SK-N-SH treated with all-trans-retinoic acid at 6 μM for 48 hours (cell line): ENCODE measurements around the gene SLC66A1.

Experiments
- GLIS3 ChIP-seq: fragments of 250-450 bp; sonication (Bioruptor Pico); IDR thresholded peaks from 2 replicates; pipeline ENCODE4 v1.5.0; 2020; ENCODE audit warnings: mild to moderate bottlenecking, moderate library complexity
- TCF4 ChIP-seq: fragments of 250-450 bp; sonication (Bioruptor Pico); IDR thresholded peaks from 2 replicates; pipeline ENCODE4 v1.8.0; 2021; ENCODE audit warnings: mild to moderate bottlenecking, moderate library complexity, borderline replicate concordance
- ZNF565 ChIP-seq: fragments of 450-650 bp; formaldehyde crosslinking; conservative IDR thresholded peaks from 2 replicates; pipeline ENCODE4 v1.5.0; 2020; ENCODE audit warnings: low read depth, mild to moderate bottlenecking, moderate library complexity
- ZNF8 ChIP-seq: fragments of 450-650 bp; formaldehyde crosslinking; IDR thresholded peaks from 2 replicates; pipeline ENCODE4 v1.5.0; 2020; ENCODE audit warnings: mild to moderate bottlenecking, moderate library complexity
- TF ChIP-seq, protein P1 (sequence below): fragments of 250-450 bp; sonication (Bioruptor Pico); IDR thresholded peaks from 2 replicates; pipeline ENCODE4 v1.8.0; 2021; ENCODE audit warnings: low read depth, mild to moderate bottlenecking, moderate library complexity, borderline replicate concordance
- TF ChIP-seq, protein P2 (sequence below): fragments of 250-450 bp; sonication (Bioruptor Pico); IDR thresholded peaks from 2 replicates; pipeline ENCODE4 v1.5.1; 2021; ENCODE audit warnings: mild to moderate bottlenecking, moderate library complexity

DNA sequence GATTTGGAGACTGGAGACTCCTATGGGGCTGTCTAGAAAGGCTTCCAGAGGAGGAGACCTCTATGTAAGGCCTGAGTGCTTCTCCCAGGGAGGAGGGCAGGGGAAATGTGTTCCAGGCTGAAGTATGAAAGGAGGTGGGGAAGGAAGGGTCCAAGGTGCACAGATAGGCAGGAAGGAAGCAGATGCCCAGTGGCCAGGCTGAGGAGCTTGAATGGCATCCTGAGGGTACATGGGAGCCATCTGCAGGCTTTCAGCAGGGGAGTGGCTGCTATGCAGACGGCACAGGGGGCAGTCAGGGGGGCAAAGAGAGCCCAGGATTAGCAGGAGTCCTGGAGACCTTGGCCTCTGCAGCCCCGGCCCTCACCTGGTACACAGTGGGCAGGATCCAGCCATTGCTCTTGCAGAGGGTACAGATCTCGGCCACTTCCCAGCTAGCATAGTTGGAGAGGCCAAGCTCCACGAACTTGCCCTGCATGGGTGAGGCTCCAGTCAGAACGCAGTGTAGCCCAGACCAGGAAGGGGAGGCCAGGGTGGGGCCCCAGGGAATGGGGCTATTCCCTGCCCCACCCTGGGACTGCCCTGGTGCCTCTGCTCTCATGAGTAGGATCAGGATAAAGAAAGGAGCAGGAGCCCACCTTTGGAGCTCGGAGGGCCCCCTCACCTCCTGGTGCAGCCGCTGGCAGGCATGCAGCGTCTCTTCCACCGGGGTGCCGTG lies 4.2 kb upstream of the SLC66A1 start:
- no peak for TF ChIP-seq ZNF565 (CRISPR knock-in tag)
- TF ChIP-seq GLIS3 = no peak
- TF ChIP-seq TCF4 (CRISPR knock-in tag) = no peak
- TF ChIP-seq, protein P1, sequence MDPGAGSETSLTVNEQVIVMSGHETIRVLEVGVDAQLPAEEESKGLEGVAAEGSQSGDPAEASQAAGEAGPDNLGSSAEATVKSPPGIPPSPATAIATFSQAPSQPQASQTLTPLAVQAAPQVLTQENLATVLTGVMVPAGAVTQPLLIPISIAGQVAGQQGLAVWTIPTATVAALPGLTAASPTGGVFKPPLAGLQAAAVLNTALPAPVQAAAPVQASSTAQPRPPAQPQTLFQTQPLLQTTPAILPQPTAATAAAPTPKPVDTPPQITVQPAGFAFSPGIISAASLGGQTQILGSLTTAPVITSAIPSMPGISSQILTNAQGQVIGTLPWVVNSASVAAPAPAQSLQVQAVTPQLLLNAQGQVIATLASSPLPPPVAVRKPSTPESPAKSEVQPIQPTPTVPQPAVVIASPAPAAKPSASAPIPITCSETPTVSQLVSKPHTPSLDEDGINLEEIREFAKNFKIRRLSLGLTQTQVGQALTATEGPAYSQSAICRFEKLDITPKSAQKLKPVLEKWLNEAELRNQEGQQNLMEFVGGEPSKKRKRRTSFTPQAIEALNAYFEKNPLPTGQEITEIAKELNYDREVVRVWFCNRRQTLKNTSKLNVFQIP = no peak
- TF ChIP-seq ZNF8 (CRISPR knock-in tag) = no peak
- TF ChIP-seq, protein P2, sequence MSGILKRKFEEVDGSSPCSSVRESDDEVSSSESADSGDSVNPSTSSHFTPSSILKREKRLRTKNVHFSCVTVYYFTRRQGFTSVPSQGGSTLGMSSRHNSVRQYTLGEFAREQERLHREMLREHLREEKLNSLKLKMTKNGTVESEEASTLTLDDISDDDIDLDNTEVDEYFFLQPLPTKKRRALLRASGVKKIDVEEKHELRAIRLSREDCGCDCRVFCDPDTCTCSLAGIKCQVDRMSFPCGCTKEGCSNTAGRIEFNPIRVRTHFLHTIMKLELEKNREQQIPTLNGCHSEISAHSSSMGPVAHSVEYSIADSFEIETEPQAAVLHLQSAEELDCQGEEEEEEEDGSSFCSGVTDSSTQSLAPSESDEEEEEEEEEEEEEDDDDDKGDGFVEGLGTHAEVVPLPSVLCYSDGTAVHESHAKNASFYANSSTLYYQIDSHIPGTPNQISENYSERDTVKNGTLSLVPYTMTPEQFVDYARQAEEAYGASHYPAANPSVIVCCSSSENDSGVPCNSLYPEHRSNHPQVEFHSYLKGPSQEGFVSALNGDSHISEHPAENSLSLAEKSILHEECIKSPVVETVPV (CRISPR knock-in tag) = no peak
